DOHH2 (cell line): ENCODE results near the gene FBXW7.

Experiments
- H3F3A ChIP-seq: fragments of 200-600 bp; sonication (generic), shearing (Covaris generic); 2 replicates; pipeline ENCODE4 v1.6.0; 2016; ENCODE audit warnings: antibody characterized with exemption, mild to moderate bottlenecking; ENCODE audit not compliant: control insufficient read depth, insufficient read depth
- H3K27ac ChIP-seq: fragments of 200-600 bp; sonication (generic); 2 replicates; pipeline ENCODE4 v1.5.1; 2014; ENCODE audit warnings: low read depth, mild to moderate bottlenecking, low read length, moderate library complexity
- H3K27me3 ChIP-seq: fragments of 200-600 bp; sonication (generic); 2 replicates; pipeline ENCODE4 v1.6.1; 2014; ENCODE audit warnings: mild to moderate bottlenecking, low read length, mixed read lengths; ENCODE audit not compliant: control insufficient read depth
- H3K36me3 ChIP-seq: fragments of 200-600 bp; sonication (generic); 2 replicates; pipeline ENCODE4 v1.6.1; 2014; ENCODE audit warnings: mild to moderate bottlenecking, low read length, moderate library complexity, mixed read lengths; ENCODE audit not compliant: control insufficient read depth
- H3K4me1 ChIP-seq: fragments of 200-600 bp; sonication (generic); 2 replicates; pipeline ENCODE4 v1.6.1; 2014; ENCODE audit warnings: mild to moderate bottlenecking, low read length, mixed read lengths; ENCODE audit not compliant: control insufficient read depth
- H3K4me2 ChIP-seq: fragments of 200-600 bp; sonication (generic); 2 replicates; pipeline ENCODE4 v1.6.0; 2014; ENCODE audit warnings: mild to moderate bottlenecking, low read length, moderate library complexity
- H3K4me3 ChIP-seq: fragments of 200-600 bp; sonication (generic); 2 replicates; pipeline ENCODE4 v1.5.1; 2014; ENCODE audit warnings: mild to moderate bottlenecking, low read length, mixed read lengths
- H3K79me2 ChIP-seq: fragments of 200-600 bp; sonication (generic); 2 replicates; pipeline ENCODE4 v1.6.1; 2014; ENCODE audit warnings: mild to moderate bottlenecking, low read length, mixed read lengths; ENCODE audit not compliant: control insufficient read depth
- H3K9me2 ChIP-seq: fragments of 200-600 bp; sonication (generic); replicated peaks from 2 replicates; pipeline ENCODE4 v1.6.1; 2014; ENCODE audit warnings: mild to moderate bottlenecking, low read length, mixed read lengths; ENCODE audit not compliant: control insufficient read depth
- H3K9me3 ChIP-seq: fragments of 200-600 bp; sonication (generic); 2 replicates; pipeline ENCODE4 v1.6.1; 2014; ENCODE audit warnings: antibody characterized with exemption, low read length, mixed read lengths; ENCODE audit not compliant: control insufficient read depth, insufficient read depth
- H4K20me1 ChIP-seq: fragments of 200-600 bp; sonication (generic); 2 replicates; pipeline ENCODE4 v1.6.0; 2014; ENCODE audit warnings: low read depth, mild to moderate bottlenecking, antibody characterized with exemption, low read length, moderate library complexity; ENCODE audit not compliant: control insufficient read depth, insufficient read depth
- CTCF ChIP-seq: fragments of 200-600 bp; sonication (generic); IDR thresholded peaks from one replicate; pipeline ENCODE4 v1.5.1; 2014; ENCODE audit warnings: antibody characterized with exemption, mild to moderate bottlenecking, low read depth, low read length; ENCODE audit not compliant: poor library complexity, severe bottlenecking
- EZH2phosphoT487 ChIP-seq: fragments of 200-600 bp; sonication (generic); IDR thresholded peaks from 2 replicates; pipeline ENCODE4 v1.6.1; 2017; ENCODE audit warnings: borderline replicate concordance, mild to moderate bottlenecking, antibody characterized with exemption, low read length, moderate library complexity, mixed read lengths

FBXW7 gene

GRCh38 chr4:152479428-152480026 is 56.4 kb downstream of the FBXW7 start:
- H3K79me2 ChIP-seq = peaks cover 88% of the 10 kb centered on the region
- no peaks in the 10 kb centered on the region for H3K9me2 ChIP-seq
- no peak overlapping the region for H3K4me2 ChIP-seq

GRCh38 chr4:152478461-152479237 is 57.2 kb downstream of the FBXW7 start:
- no peaks in the 10 kb centered on the region for H4K20me1 ChIP-seq
- H3K27me3 ChIP-seq = no peaks in the 10 kb centered on the region
- H3K79me2 ChIP-seq = peaks cover 90% of the 10 kb centered on the region
- peaks cover 14% of the 10 kb centered on the region for H3K4me1 ChIP-seq
- H3K27ac ChIP-seq = no peak overlapping the region
- H3K9me3 ChIP-seq = 0 out of 2 replicates have a peak, but pooled peaks cover 3% of the 10 kb centered on the region
- TF ChIP-seq EZH2phosphoT487 = no peak
- no peak for TF ChIP-seq CTCF
- no peaks in the 10 kb centered on the region for H3K9me2 ChIP-seq
- H3F3A ChIP-seq = no peaks in the 10 kb centered on the region
- no peak overlapping the region for H3K4me3 ChIP-seq
- no peak overlapping the region for H3K4me2 ChIP-seq
- H3K36me3 ChIP-seq = peaks cover 8% of the 10 kb centered on the region

More at GRCh38 chr4:152479428-152480026, 56.4 kb downstream of the FBXW7 start:
- peaks cover 14% of the 10 kb centered on the region for H3K4me1 ChIP-seq
- H3K36me3 ChIP-seq = peaks cover 8% of the 10 kb centered on the region
- H3K9me3 ChIP-seq = 0 out of 2 replicates have a peak, but pooled peaks cover 3% of the 10 kb centered on the region
- no peak overlapping the region for H3K4me3 ChIP-seq
- TF ChIP-seq CTCF (no peak), EZH2phosphoT487 (no peak)
- H4K20me1 ChIP-seq = no peaks in the 10 kb centered on the region
- no peaks in the 10 kb centered on the region for H3K27me3 ChIP-seq
- no peak overlapping the region for H3K27ac ChIP-seq
- H3F3A ChIP-seq = no peaks in the 10 kb centered on the region

GRCh38 chr4:152476796-152477195 is 59.1 kb downstream of the FBXW7 start:
- Histone ChIP-seq H3K79me2 (peaks cover 91% of the 10 kb centered on the region), H4K20me1 (no peaks in the 10 kb centered on the region)

More at GRCh38 chr4:152476796-152477195, 59.1 kb downstream of the FBXW7 start:
- Histone ChIP-seq H3K4me2 (no peak overlapping the region), H3K9me2 (no peaks in the 10 kb centered on the region), H3F3A (no peaks in the 10 kb centered on the region), H3K4me3 (no peak overlapping the region), H3K9me3 (0 out of 2 replicates have a peak, but pooled peaks cover 3% of the 10 kb centered on the region), H3K27ac (no peak overlapping the region), H3K36me3 (0 out of 2 replicates have a peak, but pooled peaks cover 2% of the 10 kb centered on the region), H3K27me3 (no peaks in the 10 kb centered on the region), H3K4me1 (peaks cover 14% of the 10 kb centered on the region)
- TF ChIP-seq EZH2phosphoT487 (no peak), CTCF (no peak)
